ENCODE measurements around the gene FAM25A. TPM values are rescaled to one million over a fixed set of nuclear protein-coding genes. Genes with fewer than 3 reads are reported as not detected.
"Not testable (repeated sequence)": the region's sequence is repeated elsewhere in the genome, so short reads cannot be mapped to it uniquely, and the experiment has no call there.

The FAM25A gene
- total RNA-seq: not detected
- long read RNA-seq: 0 reads

DNA sequence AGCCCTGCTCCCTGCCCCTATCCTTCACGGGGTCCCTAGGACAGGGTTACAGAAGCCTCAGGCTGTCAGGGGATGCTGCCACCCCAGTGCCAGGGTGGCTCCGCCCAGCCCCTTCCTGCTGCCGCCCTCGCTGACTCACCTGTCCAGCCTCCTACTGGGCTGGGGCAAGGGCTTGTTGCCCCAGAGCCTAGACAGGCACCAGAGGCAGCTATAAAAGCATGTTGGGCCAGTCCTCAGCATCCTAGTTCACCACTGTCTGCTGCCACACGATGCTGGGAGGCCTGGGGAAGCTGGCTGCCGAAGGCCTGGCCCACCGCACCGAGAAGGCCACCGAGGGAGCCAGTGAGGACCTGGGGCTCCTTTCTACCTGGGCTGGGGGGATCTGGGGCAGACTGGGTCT is at the start of gene FAM25A:
FAM25A (plus strand) TSS at position 239 of the 400 bp plus-strand sequence; CDS start at position 270, 31 bp downstream.
- DNase-seq (ENCODE audit: low spot score); intact Hi-C loops (cut with DNase I): not testable (repeated sequence)

DNA sequence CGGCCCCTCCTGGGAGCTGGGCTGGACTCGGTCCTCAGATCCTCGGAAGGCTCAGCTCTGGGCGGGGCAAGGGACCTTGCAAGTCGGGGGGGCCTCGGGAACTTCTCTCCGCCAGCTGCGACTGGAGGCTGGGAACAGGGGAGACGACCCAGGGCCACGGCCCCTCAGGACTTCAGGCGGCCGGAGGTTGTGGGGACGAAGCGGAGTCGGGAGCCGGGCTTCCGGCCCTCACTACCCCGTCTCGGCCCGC is 49.2 kb upstream of the FAM25A start:
- intact Hi-C loops (cut with DNase I): loop anchor here (2.0 kb wide), 1 partner anchor 124 kb away; the partner anchor contains the start of genes GLUD1 and SHLD2
- no peak for DNase-seq (ENCODE audit: low spot score)

DNA sequence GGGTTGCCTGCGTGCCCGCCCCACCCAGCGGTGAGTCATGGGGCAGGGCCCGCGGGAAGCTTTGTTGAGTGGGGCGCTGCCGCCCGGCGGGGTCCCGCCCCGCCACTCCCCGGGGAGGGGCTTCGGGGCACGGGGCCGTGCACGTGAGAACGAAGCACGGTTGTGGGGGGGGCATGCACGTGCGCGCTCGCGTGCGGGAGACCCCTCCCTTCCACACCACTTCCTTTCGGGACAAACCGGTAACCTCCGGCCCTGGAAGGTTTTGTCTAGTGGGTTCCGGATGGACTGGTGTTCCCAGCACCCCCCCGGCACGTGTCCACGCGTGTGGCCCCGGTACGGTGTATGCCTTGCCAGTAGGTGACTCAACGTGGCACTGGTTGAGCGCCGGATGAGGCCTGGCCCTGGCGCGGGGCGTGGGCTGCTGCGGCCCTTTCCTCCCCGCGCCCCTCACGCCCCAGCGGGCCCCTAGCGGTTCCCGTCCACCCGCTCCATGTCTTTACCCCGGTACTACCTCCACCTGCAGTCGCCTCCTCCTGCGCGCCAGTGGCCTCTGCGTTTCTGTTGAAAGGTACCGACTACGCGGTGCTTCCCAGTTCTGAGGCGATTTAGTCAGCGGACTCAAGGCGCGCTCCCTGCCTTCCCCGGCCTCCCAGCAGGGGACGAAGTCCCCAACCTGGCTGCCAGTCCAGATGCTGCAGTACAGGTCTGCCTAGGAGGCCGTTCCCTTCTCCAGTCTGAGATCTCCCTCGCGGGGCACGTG is 48.7 kb upstream of the FAM25A start:
- peak; percentile 89 for DNase-seq (ENCODE audit: low spot score)

DNA sequence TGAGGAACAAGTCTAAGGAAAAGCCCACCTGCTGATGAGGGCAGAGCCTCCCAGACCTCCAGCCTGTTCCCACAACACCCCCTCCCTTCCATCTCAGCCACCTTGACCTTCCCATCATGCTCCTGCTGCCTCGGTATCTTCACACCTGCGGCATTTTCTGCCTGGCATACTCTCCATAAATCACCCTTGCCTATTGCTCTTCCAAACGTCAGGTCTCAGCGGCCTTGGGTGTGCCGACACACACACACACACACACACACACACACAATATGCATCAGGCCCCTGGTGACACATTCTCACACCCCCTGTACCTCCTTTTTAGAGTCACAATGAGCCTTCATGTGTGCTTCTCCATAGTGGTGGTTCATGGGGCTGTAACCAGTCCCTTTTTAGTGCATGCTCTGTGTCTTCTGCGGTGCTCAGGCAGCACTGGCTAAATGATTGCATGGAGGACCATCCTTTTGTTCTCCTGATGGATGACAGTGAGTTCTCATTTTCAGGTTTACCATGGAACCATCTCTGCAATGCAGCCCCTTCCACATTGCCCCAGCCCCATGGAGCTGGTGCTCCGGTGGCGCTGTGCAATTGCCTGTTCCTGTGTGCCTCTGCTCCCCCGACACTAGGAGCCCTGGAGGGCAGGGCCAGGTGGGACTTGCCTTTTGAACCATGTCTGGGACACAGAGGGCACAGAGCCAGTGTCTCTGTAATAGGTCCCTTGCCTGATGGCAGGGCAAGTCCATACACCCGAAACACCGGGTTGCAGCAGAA is 47.3 kb upstream of the FAM25A start:
- intact Hi-C loops (cut with DNase I): no loop called here

More for the DNA sequence above, 48.7 kb upstream of the FAM25A start:
- intact Hi-C loops (cut with DNase I): loop anchor here (2.0 kb wide), 1 partner anchor 123 kb away; the partner anchor contains the start of genes GLUD1 and SHLD2

DNA sequence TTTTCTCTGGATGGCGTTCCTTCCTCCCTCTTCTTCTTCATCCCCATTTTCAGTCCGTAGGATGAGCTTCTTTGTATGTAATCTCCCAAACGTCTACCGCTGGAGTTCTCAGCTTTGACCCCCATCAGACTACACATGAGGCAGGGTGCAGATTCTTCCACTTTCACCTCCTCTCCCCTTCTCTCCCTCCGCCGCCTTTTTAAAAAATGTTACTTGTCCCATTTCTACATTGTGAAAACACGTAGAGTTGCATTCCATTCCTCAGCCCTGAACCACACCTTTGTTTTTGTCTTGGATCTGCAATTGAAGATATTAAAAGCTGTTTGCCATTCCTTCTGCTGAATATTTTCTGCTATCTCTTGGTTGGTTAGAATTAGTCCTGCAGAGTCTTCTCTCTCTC is 45.6 kb upstream of the FAM25A start:
- no peak for DNase-seq (ENCODE audit: low spot score)
- intact Hi-C loops (cut with DNase I): no loop called here

More for the DNA sequence above, 47.3 kb upstream of the FAM25A start:
- DNase-seq (ENCODE audit: low spot score): peak; percentile 31

DNA sequence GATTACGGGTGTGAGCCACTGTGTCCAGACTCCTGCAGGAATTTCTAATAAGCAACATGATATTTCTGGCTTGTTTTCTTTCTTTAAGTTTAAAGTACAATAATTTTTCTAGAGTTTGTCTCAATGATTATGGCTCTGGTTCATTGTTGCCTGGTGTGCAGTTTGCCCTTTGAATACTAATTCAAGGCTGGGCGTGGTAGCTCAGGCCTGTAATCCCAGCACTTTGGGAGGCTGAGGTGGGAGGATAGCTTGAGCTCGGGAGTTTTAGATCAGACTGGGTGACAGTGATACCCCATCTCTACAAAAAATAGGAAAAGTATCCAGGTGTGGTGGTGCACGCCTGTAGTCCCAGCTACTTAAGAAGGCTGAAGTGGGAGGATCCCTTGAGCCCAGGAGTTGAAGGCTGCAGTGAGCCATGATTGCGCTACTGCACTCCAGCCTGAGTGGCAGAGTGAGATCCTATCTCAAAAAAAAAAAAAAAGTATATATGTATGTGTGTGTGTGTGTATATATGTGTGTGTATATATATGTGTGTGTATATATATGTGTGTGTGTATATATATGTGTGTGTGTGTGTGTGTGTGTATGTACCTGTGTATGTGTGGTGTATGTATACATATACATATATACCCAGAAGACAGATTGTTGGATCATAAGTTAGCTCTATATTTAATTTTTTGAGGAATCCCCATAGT is 43.6 kb upstream of the FAM25A start:
- intact Hi-C loops (cut with DNase I): no loop called here
- no peak for DNase-seq (ENCODE audit: low spot score)

DNA sequence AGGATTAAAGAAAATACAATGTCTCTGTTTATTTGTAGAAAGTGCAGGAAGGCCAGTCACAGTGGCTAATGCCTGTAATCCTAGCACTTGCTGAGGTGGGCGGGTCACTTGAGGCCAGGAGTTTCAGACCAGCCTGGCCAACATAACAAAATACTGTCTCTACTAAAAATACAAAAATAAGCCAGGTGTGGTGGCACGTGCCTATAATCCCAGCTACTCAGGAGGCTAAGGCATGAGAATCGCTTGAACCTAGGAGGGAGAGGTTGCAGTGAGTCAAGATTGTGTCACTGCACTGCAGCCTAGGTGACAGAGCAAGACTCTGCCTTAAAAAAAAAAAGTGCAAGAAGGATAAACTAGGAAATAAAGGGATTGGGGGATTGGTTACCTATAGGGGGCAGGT is 41.6 kb upstream of the FAM25A start:
- intact Hi-C loops (cut with DNase I); DNase-seq (ENCODE audit: low spot score): not testable (repeated sequence)

DNA sequence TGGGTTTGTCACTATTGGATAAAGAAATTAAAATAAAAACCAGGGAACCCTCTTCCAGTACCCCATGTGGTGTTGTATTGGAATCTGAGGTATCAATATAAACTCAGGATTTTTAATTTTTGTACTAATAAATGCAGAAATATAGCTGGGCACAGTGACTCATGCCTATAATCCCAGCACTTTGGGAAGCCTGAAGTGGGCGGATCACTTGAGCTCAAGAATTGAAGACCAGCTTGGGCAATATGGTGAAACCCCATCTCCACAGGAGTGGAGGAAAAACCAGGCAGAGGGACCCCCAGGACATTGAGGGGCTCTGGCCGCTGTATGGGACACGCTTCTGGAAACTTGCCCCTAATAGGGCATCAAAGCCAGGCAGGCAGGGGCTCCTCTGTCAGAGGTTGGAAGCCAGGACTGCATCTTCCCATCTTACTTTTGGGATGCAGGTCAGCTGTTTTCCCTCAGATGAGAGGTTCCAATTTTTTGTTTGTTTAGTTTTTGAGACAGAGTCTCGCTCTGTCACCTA is 40.7 kb upstream of the FAM25A start:
- intact Hi-C loops (cut with DNase I): no loop called here

DNA sequence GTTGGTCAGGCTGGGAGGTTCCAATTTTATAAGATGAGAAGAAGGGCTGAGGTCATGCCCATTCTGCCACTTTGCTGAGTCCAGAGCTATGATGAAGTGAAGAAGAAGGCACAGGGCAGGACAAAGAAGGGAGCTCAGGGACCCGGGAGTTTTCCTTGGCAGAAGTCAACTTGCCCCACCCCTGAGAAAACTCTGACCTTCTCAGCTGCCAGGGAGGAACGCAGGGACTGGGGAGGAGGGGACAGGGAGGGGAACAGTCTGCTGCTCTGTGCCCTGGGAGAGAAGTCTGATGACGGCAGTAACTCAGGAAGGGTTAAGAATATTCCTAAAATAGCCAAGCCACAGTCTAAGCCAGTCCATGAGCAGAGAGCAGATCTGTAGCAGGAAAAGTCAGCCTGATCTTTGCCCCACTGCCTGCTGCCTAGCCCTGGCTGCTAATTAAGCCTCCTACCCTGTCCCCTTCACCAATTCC is 40.1 kb upstream of the FAM25A start:
- intact Hi-C loops (cut with DNase I): loop anchor here (10.0 kb wide), 1 partner anchor 65 kb away; no protein-coding TSS in a partner anchor

More for the DNA sequence above, 40.7 kb upstream of the FAM25A start:
- DNase-seq (ENCODE audit: low spot score): no peak

DNA sequence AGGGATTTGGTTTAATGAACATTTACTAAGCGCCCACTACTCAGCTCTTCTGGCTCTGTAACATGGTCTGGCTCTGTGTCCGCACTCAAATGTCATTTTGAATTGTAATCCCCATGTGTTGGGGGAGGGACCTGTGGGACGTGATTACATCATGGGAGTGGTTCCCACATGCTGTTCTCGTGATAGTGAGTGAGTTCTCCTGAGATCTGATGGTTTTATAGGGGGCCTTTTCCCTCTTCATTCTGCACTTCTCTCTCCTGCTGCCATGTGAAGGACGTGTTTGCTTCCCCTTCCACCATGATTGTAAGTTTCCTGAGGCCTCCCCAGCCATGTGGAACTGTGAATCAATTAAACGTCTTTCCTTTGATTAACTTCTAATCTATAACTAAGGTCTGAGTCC is 39.1 kb upstream of the FAM25A start:
- DNase-seq (ENCODE audit: low spot score): not testable (repeated sequence)
- intact Hi-C loops (cut with DNase I): loop anchor here (10.0 kb wide), 1 partner anchor 64 kb away; no protein-coding TSS in a partner anchor

More for the DNA sequence above, 40.1 kb upstream of the FAM25A start:
- no peak for DNase-seq (ENCODE audit: low spot score)

DNA sequence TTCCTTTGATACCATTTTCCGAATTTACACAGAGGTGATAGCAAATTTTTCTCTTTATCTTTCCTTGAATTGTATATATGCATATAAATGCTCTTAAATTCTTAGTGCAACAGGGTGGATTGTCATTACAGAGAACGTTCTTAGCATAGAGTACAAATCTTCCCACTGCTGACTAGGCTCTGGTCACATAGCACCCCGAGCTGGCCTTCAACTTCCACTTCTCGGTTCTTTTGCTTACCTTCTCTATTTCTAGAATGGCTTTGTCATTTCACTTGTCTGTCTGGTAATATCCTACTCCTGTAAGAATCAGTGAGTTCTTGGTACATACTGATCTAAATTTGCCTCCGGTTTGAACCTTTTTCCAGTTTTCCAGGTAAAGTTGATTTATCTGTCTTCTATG is 38.4 kb upstream of the FAM25A start:
- DNase-seq (ENCODE audit: low spot score): no peak
- intact Hi-C loops (cut with DNase I): loop anchor here (10.0 kb wide), 1 partner anchor 63 kb away; no protein-coding TSS in a partner anchor

DNA sequence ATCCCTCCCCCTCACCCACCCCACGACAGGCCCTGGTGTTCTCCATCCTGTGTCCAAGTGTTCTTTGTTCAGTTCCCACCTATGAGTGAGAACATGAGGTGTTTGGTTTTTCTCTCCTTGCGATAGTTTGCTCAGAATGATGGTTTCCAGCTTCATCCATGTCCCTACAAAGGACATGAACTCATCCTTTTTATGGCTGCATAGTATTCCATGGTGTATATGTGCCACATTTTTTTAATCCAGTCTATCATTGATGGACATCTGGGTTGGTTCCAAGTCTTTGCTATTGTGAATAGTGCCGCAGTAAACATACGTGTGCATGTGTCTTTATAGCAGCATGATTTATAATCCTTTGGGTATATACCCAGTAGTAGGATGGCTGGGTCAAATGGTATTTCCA is 35.6 kb upstream of the FAM25A start:
- not testable (repeated sequence) for DNase-seq (ENCODE audit: low spot score)
- intact Hi-C loops (cut with DNase I): loop anchor here (10.0 kb wide), 1 partner anchor 60 kb away; no protein-coding TSS in a partner anchor

DNA sequence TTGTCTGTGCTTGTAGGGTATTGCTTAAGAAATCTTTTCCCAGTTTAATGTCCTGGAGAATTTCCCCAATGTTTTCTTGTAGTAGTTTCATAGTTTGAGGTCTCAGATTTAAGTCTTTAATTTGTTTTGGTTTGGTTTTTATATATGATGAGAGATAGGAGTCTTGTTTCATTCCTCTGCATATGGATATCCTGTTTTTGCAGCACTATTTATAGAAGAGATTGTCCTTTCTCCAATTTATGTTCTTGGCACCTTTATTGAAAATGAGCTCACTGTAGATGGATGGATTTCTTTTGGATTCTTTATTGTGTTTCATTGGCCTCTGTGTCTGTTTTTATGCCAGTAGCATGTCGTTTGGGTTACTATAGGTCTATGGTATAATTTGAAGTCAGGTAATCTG is 31.6 kb upstream of the FAM25A start:
- intact Hi-C loops (cut with DNase I): loop anchor here (10.0 kb wide), 1 partner anchor 56 kb away; no protein-coding TSS in a partner anchor

DNA sequence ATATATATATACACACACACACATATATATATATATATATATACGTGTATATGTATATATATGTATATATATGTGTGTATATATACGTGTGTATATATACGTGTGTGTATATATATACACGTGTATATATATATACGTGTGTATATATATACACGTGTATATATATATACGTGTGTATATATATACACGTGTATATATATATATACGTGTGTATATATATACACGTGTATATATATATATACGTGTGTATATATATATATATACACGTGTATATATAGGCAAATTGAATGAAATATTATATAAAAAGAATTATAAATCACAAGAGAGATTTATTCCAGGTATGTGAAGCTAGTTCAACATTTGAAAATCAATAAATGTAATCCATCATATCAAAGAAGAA is 28.7 kb upstream of the FAM25A start:
- DNase-seq (ENCODE audit: low spot score); intact Hi-C loops (cut with DNase I): not testable (repeated sequence)

More for the DNA sequence above, 31.6 kb upstream of the FAM25A start:
- no peak for DNase-seq (ENCODE audit: low spot score)

DNA sequence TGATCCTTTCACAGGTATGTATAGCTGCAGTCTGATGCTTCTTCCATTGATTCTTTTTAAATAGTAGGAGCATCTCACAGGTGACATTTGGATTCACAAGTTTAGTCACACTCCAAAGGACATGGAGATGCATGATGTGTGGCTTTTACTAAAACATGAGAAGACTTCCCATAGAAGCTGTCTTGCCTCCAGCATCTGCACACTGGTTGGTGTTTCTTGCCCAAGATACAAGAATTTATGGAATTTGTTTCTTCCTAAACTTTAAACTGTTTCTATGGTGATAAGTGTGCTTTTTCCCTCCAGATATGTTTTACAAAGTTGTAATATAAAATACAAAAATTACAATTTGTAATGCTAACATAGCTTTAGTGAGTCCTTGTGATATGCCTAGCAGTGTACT is 27.6 kb upstream of the FAM25A start:
- intact Hi-C loops (cut with DNase I): no loop called here
- no peak for DNase-seq (ENCODE audit: low spot score)

DNA sequence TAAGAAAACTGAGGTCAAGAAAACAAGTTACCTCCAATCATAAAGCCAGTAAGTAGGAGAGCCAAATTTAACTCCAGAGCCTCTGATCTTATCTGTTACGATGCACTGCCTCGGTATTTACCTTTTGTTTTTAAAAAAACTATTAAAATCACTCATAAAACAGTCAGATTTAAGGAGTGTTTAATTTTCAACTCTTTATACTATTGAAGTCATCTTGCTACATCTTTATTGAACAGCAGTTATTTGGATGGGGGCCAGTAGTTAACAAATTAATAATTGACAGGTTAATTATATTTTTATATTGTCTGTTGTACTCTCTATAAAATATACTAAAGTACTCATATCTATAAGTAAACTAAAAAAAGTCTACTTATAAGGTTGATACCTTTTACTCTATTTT is 27.2 kb upstream of the FAM25A start:
- intact Hi-C loops (cut with DNase I): no loop called here
- DNase-seq (ENCODE audit: low spot score): no peak

DNA sequence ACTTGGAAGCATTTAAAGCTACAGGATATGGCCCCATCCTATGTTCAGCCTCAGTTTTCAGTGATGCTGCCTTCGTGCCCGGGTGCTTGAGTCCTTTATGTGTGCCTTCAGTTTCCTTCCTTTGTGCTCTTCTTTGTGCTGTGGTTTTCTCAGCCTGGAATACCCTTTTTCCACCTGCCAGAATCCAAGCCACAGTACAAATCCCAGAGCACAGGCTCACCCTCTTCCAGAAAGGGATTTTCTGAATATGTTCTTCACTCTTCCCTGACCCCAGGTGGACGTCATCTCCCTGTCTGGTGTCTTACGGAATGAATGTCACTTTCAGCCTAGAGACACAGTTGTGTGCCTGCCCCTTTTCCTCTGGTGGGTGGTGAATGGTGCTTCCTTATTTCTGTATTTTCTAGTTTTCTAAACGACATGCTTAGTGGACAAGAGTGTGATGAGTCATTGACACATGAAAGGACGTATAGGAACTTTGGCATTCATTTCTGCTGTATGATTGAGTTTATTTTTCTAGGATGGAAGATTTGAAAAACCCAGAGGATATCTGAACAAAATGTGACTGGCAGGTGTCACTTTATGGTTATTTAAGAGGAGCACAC is 20.2 kb upstream of the FAM25A start:
- DNase-seq (ENCODE audit: low spot score); intact Hi-C loops (cut with DNase I): not testable (repeated sequence)

DNA sequence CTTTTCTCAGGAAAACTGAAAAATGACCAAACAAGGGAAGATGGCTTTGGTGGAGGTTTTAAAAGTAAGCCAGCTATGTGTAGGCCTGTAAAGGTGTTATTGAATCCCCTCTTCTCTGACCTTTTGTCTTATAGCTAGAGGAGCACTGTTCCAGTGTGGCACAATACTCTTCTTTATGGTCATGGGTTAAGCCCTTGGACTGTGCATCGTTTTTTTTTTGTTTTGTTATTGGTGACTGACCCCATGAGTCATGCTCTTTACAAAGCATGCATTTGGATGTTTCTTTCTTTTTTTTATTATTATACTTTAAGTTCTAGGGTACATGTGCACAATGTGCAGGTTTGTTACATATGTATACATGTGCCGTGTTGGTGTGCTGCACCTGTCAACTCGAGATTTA is 19.6 kb upstream of the FAM25A start:
- intact Hi-C loops (cut with DNase I): no loop called here
- no peak for DNase-seq (ENCODE audit: low spot score)

DNA sequence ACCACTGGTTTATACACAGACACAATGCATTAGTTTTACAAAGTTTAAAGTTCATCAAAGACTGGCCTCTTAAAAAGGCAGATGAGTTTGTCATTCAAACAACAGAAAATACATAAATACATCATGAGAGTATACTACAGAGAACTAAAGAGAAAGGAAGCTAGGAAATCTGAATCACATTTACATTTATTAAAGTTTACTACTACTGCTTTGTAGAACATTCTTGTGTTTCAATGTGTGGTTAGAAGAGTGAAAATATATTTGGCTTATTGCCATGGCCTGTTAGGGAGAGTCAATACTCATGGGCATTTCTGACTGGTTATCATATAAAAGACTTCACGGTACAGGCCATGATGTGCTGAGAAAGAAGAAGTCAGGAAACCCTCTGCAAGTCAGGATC is 13.0 kb upstream of the FAM25A start:
- intact Hi-C loops (cut with DNase I): not testable (repeated sequence)

More for the DNA sequence above, 13.0 kb upstream of the FAM25A start:
- not testable (repeated sequence) for DNase-seq (ENCODE audit: low spot score)

Measured in cardiac septum (tissue), 1 donor.